Lower lobe of right lung (tissue), 2 donors: ENCODE measurements around the gene SPHK2. TPM values are rescaled to one million over a fixed set of nuclear protein-coding genes. Genes with fewer than 3 reads are reported as not detected.
A peak's percentile ranks its signal among the peaks of the same experiment; 100 is the strongest.

Experiments used
- ATAC-seq, 2 donors: fragments of 200-7000 bp; cut with Tn5 transposase; one replicate each; pipeline ENCODE4 v1.9.1; 2020 to 2022; ENCODE audit warnings: mild to moderate bottlenecking in 2 of 2, moderate library complexity in 2 of 2
- DNase-seq: peaks from one replicate; pipeline ENCODE4 v3.0.0-alpha.2; 2020
- H3K27ac ChIP-seq: fragments of 200-600 bp; one replicate; pipeline ENCODE4 v1.8.0; 2022
- H3K27me3 ChIP-seq: fragments of 200-600 bp; one replicate; pipeline ENCODE4 v1.8.0; 2022; ENCODE audit warnings: low read depth
- H3K36me3 ChIP-seq: fragments of 200-600 bp; one replicate; pipeline ENCODE4 v1.8.0; 2022; ENCODE audit warnings: mild to moderate bottlenecking
- H3K4me1 ChIP-seq: fragments of 200-600 bp; one replicate; pipeline ENCODE4 v1.8.0; 2022
- H3K4me3 ChIP-seq: fragments of 200-600 bp; one replicate; pipeline ENCODE4 v1.8.0; 2022; ENCODE audit warnings: mild to moderate bottlenecking
- H3K9me3 ChIP-seq: fragments of 200-600 bp; one replicate; pipeline ENCODE4 v1.8.0; 2022
- CTCF ChIP-seq: fragments of 200-600 bp; IDR thresholded peaks from one replicate; pipeline ENCODE4 v1.8.0; 2022; ENCODE audit warnings: antibody characterized with exemption, mild to moderate bottlenecking
- intact Hi-C: fragments of 100-400 bp; cut with DNase I; formaldehyde crosslinking; loops from one replicate; pipeline ENCODE4 v1.11.0; 2022
- total RNA-seq: library from RNA; stranded (reverse); fragmentation: NEBNext Ultra II Directional; extraction: Animal tissue kit (Norgen Biotek cat#: 25700); gene quantifications from one replicate; pipeline ENCODE4 v1.2.1, GENCODE V29; 2021
- donor health status: DM: no; HTN: yes; CAD: no; lungs with severe emphysema.

SPHK2 gene
- total RNA-seq, 1 donor from 2014 or later = 23.8 TPM

DNA sequence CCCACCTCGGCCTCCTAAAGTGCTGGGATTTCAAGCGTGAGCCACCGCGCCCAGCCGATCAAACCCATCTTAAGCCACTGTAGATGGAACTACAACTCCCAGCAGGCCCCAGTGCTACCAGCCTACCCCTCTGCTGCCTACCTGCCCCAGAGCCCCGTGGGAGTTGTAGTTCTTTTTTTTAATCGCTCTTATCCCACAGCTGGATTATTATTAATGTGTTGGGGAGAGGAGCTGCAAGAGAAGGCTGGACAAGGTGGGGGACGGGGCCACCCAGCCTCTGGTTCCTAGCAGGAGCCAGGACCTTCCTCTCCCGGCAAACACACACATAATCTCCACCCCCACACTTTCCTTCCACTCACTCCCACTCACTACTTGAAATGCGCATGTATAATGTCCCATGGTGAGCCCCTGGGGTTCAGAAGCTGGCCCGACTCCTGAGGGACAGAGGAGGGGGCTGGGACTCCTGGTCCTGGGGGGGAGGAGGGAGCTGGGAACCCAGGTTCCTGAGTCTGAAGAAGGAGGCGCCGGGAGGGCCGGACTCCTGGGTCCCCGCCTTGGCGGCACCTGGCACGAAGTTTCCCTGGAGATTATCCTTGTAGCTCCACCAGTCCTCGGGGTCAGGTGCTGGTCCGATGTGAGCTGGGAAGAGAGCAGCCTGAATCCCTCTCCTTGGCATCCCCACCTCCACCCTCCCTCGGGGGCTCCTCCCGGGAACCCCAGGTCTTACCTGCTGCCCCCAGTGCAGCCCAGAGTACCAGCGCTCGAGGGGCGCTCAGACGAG lies 25.7 kb downstream of the SPHK2 start:
- H3K9me3 ChIP-seq = no peaks in the 10 kb centered on the region
- no peak for TF ChIP-seq CTCF
- ATAC-seq (peak; percentile 85 to 86), DNase-seq (peak; percentile 78)
- peak overlapping the region; percentile 63 for H3K4me3 ChIP-seq
- peaks cover 19% of the 10 kb centered on the region for H3K4me1 ChIP-seq
- no peaks in the 10 kb centered on the region for H3K27me3 ChIP-seq
- H3K36me3 ChIP-seq = no peaks in the 10 kb centered on the region
- intact Hi-C loops = no loop called here
- peak overlapping the region; percentile 83 for H3K27ac ChIP-seq

- Histone ChIP-seq H3K36me3 (no peaks in the 10 kb centered on the region), H3K27me3 (no peaks in the 10 kb centered on the region), H3K9me3 (no peaks in the 10 kb centered on the region), H3K4me3 (peak overlapping the region; percentile 63), H3K27ac (peak overlapping the region; percentile 83), H3K4me1 (peaks cover 19% of the 10 kb centered on the region)
- no peak for DNase-seq
- peak; percentile 5 to 13 for ATAC-seq
- no peak for TF ChIP-seq CTCF
- intact Hi-C loops = no loop called here
These were observed 26.3 kb downstream of the SPHK2 start for GRCh38 chr19:48645620-48646000.

- Histone ChIP-seq H3K27ac (peak within 1 kb of the TSS; percentile 83), H3K4me3 (peak within 1 kb of the TSS; percentile 63), H3K4me1 (peaks cover 19% of the 10 kb centered on the region), H3K9me3 (no peaks in the 10 kb centered on the region), H3K36me3 (no peaks in the 10 kb centered on the region), H3K27me3 (no peaks in the 10 kb centered on the region)
- peak; percentile 85 for TF ChIP-seq CTCF
- intact Hi-C loops = no loop called here
- ATAC-seq = peak; percentile 94 to 95
- DNase-seq = peak; percentile 90
These were observed 26.9 kb downstream of the SPHK2 start, which contains the start of gene CA11 for GRCh38 chr19:48646001-48646721. Gene CA11, minus strand, starts transcription at chr19:48646187. Its CDS starts 555 bp downstream, at chr19:48645632.

- Histone ChIP-seq H3K27ac (peak overlapping the region; percentile 83), H3K9me3 (no peaks in the 10 kb centered on the region), H3K4me3 (peak overlapping the region; percentile 63), H3K27me3 (no peaks in the 10 kb centered on the region), H3K36me3 (no peaks in the 10 kb centered on the region), H3K4me1 (peaks cover 19% of the 10 kb centered on the region)
- DNase-seq = no peak
- no peak for ATAC-seq
- no peak for TF ChIP-seq CTCF
- intact Hi-C loops = no loop called here
These were observed 27.5 kb downstream of the SPHK2 start for GRCh38 chr19:48646722-48647216.

GRCh38 chr19:48648134-48648533 lies 28.8 kb downstream of the SPHK2 start:
- intact Hi-C loops = no loop called here

More at GRCh38 chr19:48648134-48648533, 28.8 kb downstream of the SPHK2 start:
- H3K36me3 ChIP-seq = no peaks in the 10 kb centered on the region
- no peak overlapping the region for H3K4me3 ChIP-seq
- H3K27me3 ChIP-seq = no peaks in the 10 kb centered on the region
- DNase-seq = no peak
- peaks cover 19% of the 10 kb centered on the region for H3K4me1 ChIP-seq
- TF ChIP-seq CTCF = no peak
- no peak overlapping the region for H3K27ac ChIP-seq
- ATAC-seq = no peak
- H3K9me3 ChIP-seq = no peaks in the 10 kb centered on the region
